NCI-H146 treated with DMSO at 0.1 percent for 48 hours (cell line): ENCODE measurements around the gene ATP12A.
A peak's percentile ranks its signal among the peaks of the same experiment; 100 is the strongest.

Source experiments
- DNase-seq: peaks from one replicate; lab custom pipeline; 2025; ENCODE audit not compliant: unreplicated experiment; lab: John Stamatoyannopoulos, UW

ATP12A gene

DNA sequence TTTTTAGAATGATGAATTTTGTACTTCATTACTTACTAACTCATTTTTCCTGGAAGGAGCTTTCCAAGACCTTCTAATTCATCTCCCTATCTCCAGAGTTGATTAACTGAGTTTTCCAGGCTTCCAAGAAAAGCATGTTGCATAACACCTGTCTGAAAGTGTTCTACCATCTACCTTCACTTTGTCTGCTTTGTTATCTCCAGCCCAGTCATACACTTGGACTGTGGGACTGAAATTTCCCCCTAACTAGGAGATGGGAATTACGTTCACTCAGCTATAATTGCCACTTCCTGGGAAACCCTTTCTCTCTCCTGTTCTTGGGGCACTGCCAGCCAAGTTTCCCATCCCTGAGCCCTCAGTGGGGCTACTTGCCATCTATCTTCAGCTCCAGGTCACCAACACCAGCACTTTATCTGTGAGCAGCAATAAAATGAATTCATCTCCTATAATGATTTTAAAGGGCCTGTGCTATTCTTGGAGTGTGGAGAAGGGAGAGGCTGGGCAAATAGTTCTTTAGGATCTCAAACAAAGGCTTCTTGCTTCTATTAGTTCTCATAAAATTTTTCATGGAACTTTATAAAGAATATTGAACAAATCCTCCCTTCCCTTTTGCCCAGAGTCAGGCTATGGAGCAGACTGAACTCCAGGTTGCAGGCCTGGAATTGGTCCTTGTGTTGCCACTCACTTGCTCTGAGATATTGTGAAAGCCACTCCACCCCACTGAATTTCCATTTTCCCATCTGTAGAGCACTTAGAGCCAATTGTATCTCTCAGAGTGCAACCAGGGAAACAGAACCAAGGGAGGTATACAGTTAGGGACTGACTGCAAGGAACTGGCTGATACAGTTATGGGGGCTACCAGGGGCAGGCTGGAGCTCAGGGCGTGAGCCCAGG is 17.8 kb upstream of the ATP12A start:
- no peak for DNase-seq

DNA sequence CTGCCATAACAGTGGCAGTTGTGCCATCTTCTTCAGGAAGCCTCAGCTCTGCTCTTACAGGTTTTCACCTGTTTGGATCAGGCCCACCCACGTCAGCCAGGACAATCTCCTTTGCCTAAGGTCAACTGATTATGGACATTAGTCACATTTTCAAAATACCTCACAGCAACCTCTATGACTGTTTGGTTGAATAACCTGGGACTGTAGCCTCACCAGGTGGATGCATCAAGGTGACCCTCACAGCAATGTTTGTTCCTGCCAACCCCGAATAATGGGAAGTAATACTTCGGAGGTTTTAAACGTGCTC is 17.2 kb upstream of the ATP12A start:
- no peak for DNase-seq

DNA sequence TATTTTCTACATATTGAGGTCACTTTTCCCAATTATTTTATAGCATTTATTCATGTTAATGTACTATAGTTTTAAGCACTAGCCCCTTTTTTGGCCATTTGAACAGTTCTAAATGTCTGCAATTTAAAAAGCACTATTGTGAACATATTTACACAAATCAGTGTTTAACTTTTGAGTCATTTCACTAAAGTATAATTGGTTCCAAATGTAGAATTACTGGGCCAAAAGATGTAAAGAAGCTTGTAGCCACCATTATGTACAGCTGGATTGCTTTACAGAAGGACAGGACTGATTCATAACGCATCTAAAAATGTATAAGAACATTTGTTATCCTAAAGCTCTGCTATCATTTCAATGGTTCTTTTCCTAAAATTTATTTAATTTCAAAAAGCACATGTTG is 16.6 kb upstream of the ATP12A start:
- no peak for DNase-seq

DNA sequence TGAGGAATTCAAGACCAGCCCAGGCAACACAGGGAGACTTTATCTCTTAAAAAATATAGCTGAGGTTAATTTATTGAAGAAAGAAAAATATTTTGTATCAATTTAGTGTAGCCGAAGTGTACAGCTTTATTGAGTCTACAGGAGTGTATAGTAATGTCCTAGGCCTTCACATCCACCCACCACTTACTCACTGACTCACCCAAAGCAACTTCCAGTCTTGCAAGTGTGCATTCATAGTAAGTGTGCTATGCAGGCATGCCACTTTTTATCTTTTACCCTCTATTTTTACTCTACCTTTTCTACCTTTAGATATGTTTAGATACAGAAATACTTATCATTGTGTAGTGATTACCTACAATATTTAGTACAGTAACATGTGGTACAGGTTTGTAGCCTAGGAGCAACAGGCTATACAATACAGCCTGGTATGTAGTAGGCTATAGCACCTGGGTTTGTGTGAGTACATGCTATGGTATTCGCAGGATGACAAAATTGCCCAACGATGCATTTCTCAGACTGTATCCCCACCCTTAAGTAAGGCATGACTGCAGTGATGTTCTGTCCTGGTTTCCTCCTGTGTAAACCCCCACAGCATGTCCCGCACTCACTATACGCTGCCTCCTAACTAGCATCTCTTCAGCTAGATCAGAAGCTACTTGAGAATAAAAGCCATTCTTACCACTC is 15.3 kb upstream of the ATP12A start:
- no peak for DNase-seq

DNA sequence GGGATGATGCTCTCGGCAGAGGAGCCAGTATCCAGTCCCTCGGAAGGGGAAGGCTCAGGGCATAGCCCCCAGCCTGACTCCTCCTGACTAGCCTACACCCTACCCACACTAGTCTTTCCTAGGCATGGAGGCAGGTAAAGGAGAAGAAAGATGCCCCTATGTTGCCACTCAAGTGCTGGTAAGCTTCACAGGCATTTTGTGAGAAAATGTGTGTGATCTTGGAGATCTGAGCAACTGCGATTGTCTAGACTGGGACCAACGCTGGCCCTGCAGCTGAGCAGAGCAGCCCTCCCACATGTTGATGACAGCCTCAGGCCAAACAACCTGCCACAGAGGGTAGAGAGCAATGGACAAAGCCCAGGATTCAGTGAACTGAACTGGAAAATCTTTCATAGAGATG is 11.7 kb upstream of the ATP12A start:
- no peak for DNase-seq

DNA sequence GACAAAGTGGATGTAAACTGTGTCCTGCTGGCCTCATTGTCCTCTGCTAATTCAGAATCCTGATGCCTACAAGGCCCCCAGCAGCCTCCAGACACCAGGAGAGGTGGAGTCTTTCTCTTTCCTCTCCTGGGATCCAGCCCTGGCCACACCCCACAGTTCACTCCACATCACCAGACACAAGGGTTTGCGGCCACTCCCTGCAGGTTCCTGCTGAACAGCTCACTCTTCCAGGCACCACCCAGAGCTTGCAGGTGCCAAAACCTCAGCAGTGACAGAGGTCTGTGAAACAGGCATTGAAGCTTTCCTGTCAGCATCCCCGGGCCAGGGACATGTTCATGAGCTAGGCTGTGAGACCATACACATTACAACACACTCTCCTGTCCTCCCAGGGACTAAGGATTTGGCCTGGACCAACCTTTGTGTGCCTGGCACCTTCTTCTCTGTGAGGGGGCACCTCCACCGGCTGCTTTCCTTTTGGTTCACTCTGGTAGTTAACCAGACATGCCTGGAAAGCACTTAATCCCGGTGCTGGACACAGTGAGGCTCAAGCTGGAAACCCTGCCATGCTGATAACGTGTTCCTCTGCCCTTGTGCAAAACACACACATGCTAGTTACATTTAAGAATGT is 11.1 kb upstream of the ATP12A start:
- no peak for DNase-seq

DNA sequence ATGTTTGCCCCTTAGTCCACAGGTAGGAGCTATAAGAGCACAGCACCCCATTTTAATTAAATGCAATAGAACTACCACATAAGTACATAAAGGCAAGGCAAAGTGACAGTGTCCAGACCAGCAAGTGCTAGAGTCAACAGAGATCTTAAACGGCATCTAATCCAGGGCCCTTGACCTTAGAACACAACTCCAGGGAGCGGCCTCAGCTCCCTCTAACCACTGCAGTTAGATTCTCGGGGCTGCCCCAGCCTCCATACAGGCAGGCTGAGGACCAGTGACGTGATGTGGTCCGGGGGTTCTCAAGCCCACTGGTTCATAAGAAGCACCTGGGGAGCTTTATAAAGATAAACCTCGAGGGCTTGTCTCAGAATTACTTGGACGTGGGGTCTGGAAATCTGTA is 10.0 kb upstream of the ATP12A start:
- no peak for DNase-seq

DNA sequence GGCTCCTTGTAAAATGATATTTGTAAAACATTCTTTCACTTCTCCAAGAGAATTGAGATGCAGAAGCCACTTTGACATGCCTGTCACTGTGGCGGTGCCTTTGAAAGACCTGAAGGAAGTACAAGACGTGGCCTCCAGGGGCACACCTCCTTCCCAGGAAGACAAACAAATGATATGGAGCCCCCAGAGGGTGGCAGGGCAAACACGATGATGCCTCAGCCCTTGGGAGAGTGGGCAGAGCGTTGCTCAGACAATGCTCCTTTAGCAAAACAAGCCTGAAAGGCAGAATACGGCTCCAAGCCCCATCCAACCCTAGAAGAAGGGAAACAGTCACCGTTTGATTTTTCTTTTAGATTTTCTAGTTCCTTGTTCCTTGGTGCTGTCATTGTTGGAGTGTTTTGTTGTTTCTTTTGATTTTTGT is 9.2 kb upstream of the ATP12A start:
- DNase-seq, result no peak

DNA sequence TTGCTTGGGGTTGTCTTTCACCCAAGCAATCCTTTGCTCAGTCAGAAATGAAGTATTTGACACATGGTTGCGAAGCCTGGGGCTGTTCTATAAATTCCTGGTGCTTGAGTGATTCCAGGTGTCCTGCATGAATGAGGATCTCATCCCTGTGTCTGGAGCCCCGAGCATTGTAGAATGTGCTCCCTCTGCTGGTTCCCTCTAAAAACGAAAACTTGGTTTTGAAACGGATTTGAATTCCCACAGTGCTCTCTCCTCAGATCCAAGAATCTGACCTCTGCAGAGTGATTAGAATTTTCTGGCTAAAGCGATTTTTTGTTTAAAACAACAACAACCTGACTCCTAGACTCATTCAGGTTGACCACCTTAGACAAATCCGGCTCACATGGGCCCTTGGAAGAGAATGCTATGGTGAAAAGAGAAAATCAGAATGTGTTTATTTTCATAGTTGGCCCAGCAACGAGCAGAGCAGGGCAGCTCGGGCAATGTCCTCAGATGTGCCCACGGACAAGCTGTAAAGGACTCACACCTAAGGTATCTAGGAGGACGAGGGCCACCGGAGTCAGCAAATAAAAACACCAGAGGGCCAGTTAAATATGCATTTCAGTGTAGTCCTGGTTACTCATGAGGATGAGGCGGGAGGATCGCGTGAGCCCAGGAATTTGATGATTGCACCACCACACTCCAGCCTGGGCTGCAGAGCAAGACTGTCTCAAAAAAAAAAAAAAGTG is 8.7 kb upstream of the ATP12A start:
- DNase-seq, result peak; percentile 14

DNA sequence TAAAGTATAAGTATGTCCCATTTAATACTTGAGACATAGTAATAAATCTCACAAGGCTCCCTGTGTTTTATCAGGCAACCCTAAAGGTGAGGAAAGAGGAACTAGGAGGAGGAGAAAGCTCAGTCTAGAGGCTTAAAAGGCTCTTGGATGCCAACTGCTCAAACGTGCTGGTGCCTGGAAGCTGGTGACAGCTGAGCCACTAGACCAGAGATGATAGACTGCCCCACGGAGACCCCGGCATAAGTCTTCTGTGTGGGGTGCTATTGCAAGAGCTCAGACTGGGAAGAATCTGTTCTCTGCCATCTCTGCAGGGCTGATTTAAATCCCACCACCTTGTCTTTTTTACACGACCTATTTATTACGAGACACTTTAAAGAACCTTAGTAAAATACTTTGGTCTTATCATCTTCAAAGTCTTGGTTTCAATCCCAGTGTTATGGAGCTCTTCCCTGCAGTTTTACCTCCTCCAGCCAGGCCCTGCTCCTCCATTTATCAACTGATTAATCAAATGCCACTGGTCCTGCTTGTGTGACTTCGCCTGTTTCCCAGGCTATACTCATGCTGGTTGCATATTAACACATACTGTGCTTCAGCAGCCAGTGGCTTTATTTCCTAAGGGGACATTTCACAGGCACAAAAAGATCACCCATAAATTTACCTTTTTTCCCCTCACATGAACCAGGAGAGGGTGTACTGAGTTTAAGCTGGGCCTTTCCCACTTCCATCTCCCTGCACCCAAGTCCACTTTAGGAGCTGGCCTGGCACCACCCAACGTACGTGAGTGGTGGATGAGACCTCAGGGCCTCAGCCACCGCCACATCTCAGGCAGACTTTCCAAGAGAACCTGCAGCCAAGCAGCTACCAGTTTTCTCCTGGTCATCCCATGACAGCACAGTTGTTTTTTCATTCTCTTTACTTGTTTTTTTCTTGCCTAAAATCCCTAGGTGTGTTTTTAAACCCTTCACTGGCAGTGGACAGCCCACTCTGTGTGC is 7.8 kb upstream of the ATP12A start:
- no peak for DNase-seq

DNA sequence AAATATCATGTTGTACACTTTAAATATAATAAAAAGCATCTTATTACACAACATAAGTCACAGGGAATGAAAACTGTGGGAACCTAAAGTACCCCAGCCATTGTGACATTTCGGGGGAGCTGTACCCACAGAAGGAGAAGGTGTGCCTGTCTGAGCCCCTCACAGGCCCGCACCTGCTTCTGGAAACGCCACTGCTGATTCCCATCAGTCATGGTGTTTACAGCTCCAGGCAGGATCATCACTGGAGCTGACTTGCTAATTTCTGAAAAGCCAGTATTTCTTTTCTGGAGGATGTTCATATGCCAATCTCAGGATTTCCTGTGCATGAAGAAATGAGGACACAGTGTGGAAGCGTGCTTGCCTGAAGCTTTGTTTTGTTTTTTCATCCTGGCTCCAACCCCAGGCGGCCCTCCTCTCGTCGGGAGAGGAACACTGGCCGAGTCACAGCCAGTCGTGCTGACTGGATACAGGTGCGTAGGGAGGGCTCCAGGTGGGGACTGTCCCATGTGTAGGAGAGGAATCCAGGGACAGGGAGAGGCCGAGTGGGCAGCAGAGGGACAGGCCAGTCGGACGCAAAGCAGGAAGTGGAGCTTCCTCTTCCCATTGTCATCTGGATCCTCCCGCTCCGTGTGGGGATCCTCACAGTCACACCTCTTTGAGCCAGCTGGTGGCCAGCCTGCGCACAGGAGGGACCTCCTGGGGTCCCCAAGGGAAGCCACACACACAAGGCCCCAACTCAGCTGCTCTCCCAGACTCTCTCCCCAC is 4.2 kb upstream of the ATP12A start:
- no peak for DNase-seq

DNA sequence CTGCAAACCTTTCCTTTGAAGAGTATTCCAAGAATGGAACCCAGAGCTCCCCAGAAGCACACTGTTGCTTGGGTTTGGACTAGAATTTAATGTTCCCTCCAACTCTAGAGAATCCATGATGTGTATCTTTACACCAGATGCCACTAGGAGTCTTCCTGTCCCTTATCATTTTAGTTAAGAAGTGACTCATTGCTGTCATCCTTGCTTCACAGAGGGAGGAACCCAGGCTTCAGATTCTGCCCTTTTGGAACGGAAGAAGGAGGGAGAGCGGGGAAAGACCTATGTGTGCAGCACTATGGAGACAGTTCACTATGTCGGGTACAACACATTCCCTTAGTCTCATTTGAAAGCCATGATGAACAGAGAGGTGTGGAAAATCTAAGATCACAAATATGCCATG is 2.1 kb upstream of the ATP12A start:
- DNase-seq, result no peak

DNA sequence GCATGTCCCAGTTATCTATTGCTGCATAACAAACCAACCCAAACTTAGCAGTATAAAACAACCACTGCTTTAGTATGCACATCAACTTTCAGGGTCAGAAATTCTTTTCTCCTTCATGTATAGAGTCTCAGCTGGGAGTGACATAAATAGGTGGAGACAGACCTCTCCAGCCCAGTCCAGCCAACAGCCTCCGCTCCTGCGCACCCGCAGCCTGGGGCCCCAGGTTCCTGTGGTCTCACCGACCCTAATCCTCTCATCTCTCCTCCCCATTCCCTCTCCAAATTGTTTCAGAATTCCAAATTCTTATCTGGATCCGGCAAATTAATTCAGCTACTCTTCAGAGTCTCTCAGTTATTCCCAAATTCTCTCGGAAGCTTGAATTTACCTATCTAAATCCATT is 522 bp upstream of the ATP12A start:
- DNase-seq, result no peak

DNA sequence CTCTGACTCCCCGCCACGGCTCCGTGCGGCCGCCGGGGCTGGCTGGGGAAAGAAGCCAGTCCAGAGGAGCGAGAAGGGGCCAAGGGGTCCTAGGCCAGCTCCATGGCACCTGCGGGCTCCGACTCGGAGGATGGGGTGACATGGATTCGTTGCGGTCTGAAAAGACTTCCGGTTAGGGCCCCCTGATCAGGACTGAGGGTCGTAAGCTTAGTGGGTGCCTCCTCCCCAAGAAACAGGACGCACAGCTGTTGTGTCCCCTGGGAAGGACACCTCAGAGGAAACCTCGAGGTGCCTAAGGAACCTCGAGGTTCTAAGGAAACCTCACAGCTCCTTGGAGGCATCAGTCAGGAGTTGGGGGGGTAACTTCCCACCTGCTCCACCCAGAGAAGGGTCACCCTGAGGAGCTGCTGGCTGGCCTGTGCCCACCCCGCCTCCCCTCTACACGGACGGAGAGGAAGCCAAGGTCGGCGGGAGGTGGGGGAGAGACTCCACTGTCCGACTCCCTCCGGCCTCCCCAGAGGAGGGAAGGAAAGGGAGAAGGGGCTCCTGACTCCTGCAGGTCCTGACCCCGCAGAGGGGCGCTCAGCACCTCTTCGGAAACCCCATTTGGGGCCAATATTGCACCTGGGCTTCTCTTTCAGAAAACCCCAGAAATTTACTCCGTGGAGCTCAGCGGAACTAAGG is 855 bp downstream of the ATP12A start:
- no peak for DNase-seq

DNA sequence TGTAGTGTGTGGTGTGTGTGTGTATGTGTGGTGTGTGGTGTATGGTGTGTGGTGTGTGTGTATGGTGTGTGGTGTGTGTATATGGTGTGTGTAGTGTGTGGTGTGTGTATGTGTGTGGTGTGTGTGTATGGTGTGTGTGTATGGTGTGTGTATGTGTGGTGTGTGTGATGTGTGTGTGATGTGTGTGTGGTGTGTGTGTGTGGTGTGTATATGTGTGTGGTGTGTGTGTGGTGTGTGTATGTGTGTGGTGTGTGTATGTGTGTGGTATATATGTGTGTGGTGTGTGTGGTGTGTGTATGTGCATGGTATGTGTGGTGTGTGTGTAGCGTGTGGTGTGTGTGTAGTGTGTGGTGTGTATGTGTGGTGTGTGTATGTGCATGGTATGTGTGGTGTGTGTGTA is 1.7 kb downstream of the ATP12A start:
- DNase-seq, result no peak

DNA sequence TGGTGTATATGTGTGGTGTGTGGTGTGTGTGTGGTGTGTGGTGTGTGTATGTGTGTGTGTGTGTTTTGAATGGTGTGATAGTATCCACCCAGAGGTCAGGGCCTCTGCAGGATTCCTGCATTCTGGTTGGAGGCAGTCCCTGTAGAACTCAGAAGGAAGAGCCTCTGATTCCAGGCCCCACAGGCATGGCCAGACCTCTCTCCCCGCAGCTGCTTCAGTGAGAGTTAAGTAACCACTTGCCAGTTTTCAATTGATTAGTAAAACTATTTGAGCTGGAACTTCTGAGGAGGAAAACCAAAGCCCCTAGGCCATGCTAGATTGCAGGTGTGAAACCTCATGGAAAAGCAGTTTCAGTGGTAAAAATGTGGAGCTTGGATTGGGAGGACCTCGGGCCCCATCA is 2.1 kb downstream of the ATP12A start:
- no peak for DNase-seq

DNA sequence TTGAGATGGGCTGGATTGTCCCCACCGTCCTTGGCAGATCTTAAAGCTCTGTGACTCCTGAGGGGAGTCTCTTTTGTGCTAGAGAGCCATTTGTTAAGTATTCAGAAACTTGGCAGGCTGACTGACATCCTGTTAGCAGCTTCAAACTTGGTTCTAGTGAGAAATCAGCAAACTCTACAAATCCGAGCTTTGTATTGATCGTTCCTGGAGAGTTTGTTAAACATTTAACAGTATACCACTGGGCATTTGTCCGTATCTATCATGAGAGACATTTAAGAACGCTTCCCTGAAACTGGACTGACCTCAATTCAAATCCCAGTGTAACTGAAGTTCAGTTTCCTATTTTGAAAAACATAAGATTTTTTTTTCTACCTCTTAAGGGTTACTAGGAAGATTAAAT is 3.1 kb downstream of the ATP12A start:
- DNase-seq, result no peak

DNA sequence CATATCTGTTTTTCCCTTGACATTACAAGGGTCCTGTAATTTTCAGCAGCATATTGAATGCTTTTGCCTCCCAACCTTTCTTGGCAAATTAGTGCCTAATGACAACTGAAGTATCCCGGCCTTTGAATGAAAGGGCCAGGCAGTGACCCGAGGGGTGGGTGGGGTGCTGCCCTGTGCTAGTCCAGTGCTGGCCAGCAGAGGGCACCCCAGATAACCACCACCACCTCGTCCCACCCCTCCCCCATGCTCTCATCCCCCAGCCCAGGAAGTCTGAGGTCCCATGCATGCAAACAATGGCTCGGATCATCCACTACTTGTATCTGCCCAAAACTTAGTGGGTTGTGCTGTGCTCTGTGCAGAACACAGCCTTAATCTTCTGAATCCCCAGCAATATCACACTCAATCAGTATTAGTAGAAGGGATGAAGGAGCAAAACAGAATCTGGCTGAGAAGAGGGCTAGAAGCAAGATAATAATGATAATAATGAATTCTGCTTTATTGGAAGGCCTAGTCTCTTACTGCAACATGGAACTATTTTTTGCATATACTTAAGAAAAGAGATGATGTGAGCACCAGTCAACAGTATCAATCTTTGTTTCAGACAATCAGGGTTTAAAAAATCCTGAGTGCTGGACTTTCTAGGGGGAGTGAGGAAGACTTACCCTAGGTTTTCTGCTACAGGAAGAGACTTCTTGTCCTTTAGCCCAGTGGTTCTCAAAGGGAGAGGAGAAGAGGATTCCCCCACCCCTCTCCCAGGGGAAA is 3.8 kb downstream of the ATP12A start:
- no peak for DNase-seq
